Iris pigment epithelial cell (primary cell): ENCODE results near the gene CCL22.
"Not testable (repeated sequence)": the region's sequence is repeated elsewhere in the genome, so short reads cannot be mapped to it uniquely, and the experiment has no call there.

Source experiments
- DNase-seq: peaks from one replicate; pipeline ENCODE4 v3.0.0-alpha.2; 2011; ENCODE audit warnings: low read depth

CCL22 gene

DNA sequence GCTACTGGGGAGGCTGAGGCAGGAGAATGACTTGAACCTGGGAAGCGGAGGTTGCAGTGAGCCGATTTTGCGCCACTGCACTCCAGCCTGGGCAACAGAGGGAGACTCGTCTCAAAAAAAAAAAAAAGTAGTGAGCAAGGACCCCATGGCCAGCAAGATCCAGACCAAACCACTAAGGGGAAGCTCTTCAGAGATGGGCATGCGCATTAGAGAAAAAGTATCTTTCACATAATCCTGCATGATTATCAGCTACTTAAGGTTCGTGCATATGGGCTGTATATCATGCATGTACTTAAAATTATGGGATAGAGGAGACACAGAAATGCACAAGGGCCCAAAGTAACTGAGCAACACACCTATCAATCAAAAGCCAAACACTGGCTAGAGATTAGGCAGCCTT lies 10.7 kb upstream of the CCL22 start:
- DNase-seq: no peak

GRCh38 chr16:57348327-57348726 lies 10.3 kb upstream of the CCL22 start:
- no peak for DNase-seq

DNA sequence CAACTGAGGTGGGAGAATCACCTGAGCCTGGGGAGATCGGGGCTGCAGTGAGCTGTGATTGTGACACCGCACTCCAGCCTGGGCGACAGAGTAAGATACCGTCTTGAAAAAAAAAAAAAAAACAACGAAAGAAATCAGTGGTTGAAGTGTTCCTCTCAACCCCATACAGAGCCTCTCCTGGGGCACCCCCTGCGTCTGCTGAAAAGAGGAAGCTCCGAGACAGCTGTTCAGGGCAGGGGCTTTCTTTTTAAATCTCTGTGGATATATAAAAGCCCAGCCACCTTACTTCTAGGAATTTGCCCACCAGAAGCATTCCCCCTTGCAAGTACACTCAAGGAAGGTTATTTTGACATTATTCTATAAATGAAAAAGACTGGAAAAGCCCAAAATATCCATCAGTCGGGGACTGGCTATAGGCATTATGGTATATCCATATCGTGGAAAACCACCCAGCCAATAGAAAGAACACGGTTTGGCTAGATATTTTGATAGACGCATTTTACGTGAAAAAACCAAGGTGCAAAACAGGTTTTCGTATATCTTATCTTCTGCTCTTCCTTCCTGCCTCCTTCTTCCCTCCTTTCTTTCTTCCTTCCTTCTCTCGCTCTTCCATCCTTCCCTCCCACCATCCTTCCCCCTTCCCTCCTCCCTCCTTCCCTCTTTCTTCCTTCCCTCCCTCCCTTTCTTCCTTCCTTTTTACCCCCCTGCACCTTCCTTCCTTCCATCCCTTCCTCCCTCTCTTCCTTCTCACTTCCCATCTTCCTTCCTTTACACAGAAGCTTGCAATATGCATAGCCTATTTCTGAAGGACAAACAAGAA lies 9.2 kb upstream of the CCL22 start:
- DNase-seq: no peak

GRCh38 chr16:57352636-57353047 lies 5.9 kb upstream of the CCL22 start:
- DNase-seq: no peak

DNA sequence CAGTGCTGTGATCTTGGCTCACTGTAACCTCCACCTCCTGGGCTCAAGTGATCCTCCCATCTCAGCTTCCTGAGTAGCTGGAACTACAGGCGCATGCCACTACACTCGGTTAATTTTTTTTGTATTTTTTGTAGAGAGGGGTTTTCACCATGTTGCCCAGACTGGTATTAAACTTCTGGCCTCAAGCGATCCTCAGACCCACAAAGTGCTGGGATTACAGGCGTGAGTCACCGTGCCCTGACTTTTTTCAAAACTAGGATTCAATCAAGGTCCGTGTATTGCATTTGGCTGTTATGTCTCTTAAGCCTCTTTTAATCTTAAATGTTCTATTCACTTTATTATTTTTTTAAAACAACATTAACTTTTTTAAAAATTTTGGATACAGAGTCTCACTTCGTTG lies 4.3 kb upstream of the CCL22 start:
- DNase-seq: no peak

GRCh38 chr16:57355898-57356414 lies 2.6 kb upstream of the CCL22 start:
- no peak for DNase-seq

DNA sequence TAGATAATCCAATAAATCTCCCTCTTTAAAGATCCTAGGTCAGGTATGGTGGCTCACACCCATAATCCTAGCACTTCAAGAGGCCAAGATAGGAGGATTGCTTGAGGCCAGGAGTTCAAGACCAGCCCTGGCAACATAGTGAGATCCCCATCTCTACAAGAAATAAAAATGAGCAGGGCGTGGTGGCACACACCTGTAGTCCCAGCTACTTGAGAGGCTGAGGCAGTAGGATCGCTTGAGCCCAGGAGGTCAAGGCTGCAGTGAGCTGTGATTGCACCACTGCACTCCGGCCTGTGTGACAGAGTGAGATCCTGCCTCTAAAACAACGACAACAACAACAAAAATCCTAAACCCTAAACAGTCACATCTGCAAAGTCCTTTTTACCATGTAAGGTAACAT lies 2.0 kb upstream of the CCL22 start:
- DNase-seq: no peak

GRCh38 chr16:57357330-57358085 lies 1.1 kb upstream of the CCL22 start:
- DNase-seq: no peak

- DNase-seq: no peak
Observed at GRCh38 chr16:57358086-57358420, 530 bp upstream of the CCL22 start.

GRCh38 chr16:57360321-57360935 lies 1.8 kb downstream of the CCL22 start:
- no peak for DNase-seq

DNA sequence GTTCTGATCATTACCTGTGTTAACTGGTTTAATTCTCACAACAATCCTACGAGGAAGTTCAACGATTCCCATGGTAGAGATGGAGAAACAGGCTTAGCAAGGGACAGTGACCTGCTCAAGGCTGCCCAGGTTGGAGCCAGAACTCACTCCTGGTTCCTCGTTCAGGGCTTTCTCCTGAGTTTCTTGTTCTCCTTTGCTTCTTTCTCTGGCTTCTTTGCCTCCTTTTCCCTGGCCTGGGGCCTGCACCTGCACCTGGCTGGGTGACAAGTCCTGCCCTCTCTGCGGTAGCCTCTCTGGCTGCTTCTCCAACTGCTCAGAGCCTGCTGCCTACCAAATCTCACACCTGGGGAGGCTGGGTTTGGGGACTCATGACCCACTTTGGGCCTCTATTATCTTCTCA lies 2.8 kb downstream of the CCL22 start:
- DNase-seq: no peak

GRCh38 chr16:57364143-57364542 lies 5.6 kb downstream of the CCL22 start:
- DNase-seq: no peak

DNA sequence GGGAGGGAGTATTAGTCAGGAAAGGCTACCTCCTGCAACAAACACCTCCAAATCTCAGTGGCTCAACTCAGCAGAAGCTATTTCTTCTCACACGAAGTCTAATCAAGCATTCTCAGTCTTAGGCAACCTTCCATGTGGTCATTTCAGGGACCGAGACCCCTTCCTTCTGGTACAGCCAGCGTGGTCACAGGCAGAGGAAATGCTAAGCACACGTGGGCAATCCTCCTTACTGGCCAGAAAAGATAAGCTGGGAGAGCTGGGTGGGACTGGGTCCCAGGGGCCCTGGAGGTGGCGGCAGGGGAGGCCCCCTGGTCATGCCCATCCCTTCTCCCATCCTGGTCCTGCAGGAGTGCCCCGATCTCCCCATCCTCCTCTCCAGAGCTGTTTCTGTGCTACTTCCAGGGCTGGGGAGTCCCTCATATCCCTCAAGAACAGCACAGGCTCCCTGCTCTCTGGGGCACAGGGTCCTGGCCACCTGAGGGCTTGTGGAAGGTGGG lies 8.0 kb downstream of the CCL22 start:
- DNase-seq: no peak

GRCh38 chr16:57367116-57367752 lies 8.7 kb downstream of the CCL22 start:
- peak; percentile 31 for DNase-seq

DNA sequence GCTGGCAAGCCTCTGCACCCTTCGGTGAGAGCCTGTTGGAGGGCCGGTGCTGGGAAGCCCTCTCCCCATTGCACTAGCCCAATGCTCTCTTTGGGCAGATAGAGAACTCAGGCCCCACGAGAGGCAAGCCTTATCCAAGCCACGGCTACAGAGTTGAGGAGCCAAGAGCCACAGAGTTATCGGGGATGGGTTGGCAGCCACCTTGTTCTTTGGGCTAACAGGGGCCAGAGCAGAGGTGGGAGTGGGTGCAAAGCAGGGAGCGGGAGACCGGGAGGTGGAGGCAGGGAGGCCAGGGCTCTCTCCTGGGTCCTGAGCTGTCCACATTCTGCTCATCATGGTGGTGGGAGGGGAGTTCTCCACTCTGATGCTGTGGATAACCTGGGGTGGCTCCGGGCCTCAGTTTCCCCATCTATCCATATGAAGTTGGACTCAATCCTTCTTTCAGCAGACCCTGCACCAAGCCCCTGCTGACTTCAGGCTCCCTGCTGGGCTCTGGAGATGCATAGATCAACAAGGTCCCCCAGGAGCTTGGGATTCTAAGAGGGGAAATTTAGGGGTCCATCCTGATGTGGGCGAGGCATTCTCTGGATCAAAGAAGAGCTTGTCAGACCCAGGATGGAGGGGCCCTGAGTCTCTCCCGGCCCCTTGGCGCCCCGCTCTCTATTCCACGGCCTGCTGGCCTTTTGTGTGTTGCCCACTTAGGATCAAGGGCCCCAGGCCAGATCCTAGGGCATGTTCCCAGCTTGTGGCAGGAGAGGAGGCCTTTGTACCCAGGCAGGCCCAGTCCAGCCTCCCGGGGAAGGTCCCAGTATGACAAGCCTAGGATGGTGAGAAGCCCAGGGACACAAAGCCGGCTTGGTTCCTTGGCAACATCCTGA lies 13.2 kb downstream of the CCL22 start:
- DNase-seq: peak; percentile 6

DNA sequence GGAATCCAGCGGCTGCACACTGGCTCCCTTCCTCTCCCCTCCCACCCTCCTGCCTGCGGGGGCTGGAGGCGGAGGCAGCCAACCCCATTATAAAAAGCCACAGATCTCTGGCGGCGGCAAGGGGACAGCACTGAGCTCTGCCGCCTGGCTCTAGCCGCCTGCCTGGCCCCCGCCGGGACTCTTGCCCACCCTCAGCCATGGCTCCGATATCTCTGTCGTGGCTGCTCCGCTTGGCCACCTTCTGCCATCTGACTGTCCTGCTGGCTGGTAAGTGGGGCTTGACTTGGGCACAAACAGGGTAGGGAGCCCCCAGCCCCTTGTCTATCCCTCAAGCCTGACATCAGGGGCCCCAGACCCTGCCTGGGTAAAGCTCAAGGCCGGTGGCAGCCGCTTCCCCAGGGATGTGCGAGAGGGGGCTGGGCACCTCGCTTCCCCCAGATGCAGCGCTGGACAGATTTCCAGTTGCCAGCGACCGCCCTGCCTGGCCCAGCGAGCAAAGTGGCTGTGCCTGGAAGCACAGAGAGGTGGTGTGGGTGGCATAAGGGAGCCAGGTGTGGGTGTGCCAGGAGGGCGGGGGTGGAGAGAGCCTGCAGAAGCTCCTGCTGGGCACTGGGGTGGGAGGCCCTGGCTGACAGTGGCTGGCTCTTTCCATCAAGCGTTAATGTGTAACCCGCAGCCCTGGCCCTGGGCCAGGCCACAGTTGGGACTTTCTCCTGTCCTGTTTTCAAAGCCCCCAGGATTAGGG lies 14.0 kb downstream of the CCL22 start, which contains the start of gene CX3CL1:
Gene CX3CL1 (plus strand): TSS at position 119 of the 745 bp plus-strand sequence. CDS start 79 bp downstream, at position 198.
- no peak for DNase-seq

DNA sequence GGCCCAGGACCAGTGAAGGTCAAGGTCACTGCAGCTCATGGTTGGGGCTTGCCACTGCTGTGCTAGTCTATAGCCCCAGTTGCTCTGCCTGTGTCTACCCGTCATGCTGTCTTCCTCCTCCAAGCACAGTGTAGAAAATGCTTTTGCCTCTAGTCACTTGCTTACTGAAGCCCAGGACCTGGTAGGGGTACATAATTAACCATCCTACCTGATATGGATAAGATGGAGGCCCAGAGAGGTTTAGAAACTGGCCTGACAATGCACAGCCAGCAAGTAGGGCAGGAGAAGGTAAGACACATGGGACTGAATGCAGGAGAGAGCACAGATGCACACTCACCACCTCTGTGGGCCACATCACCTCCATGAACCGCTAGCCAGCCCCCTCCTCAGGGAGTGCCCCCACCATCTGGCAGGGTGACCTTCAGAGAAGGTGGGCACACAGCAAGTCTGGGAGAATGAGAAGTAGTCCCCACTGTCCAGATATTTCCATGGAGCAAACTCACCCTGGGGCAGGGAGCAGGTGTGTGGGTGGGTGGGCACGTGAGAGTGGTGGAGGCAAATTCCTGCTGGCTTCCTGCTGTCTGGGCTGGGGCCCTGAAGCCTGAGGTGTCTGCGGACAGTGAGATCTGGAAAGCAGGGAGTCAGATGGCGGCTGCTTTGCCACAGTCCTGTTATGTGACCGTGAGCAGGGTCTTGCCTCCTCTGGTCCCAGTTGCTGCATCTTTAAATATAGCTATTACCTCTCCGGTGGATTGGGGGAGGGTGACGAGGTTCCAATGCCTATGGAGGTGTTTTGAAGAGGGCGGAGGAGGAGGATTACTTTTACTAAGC lies 14.7 kb downstream of the CCL22 start:
- no peak for DNase-seq

DNA sequence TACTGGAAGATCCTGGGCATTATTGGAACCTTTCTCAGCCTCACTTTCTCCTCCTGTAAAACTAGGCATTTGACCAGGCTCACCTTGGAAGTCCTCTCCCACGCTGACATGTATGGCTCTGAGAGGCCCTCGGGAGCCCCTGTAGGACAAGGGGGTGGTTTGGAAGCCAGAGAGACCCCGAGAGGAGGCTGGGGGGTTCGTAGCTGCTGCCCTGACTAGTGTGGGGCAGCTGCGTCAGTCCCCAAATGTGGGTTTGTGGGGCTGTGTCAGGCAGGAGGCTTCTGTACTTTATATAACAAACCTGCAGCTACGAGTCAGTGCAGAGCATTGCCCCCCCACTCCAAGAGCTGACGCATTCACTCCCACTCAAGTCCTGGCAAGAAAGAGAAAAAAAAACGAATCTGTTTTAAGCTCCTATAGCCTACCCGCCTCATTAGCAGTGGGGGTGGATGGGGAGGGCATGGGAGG lies 15.5 kb downstream of the CCL22 start:
- DNase-seq: peak; percentile 17

DNA sequence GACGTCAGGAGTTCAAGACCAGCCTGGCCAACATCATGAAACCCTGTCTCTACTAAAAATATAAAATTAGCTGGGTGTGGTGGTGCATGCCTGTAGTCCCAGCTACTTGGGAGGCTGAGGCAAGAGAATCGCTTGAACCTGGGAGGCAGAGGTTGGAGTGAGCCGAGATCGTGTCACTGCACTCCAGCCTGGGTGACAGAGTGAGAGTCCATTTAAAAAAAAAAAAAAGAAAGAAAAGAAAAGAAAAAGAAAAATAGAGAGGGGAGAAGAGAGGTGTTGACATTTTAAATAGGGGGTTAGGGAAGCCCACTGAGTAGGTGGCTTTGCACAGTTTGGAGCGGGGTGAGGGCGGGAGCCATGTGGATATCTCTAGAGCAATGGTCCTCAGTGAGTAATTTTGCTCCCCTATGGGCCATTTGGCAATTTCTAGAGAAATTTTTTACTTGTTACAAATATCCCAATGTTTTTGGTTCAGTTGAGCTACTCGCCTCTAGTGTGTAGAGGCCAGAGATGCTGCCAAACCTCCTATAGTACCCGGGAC lies 16.4 kb downstream of the CCL22 start:
- DNase-seq: not testable (repeated sequence)
